OCI-LY3 (cell line): ENCODE measurements around the gene ATXN7.

Experiments
- H2AFZ ChIP-seq: fragments of 200-600, 300-600 bp; shearing (Covaris generic); 2 replicates; pipeline ENCODE4 v1.6.0; 2014; ENCODE audit warnings: antibody characterized with exemption, low read depth, low read length
- H3K27ac ChIP-seq: fragments of 200-600, 300-600 bp; sonication (generic); 2 replicates; pipeline ENCODE4 v1.5.1; 2014; ENCODE audit warnings: mild to moderate bottlenecking, low read length, moderate library complexity, mixed read lengths
- H3K27me3 ChIP-seq: fragments of 200-600, 300-600 bp; sonication (generic); 2 replicates; pipeline ENCODE4 v1.6.1; 2014; ENCODE audit warnings: low read depth, low read length, mixed read lengths
- H3K36me3 ChIP-seq: fragments of 200-600, 300-600 bp; sonication (generic); replicated peaks from 2 replicates; pipeline ENCODE3; 2014; ENCODE audit warnings: low read depth, low read length, mixed read lengths
- H3K4me1 ChIP-seq: fragments of 300-600, 200-600 bp; sonication (generic); 2 replicates; pipeline ENCODE4 v1.6.1; 2014; ENCODE audit warnings: low read length, mixed read lengths
- H3K4me2 ChIP-seq: fragments of 200-600, 300-600 bp; sonication (generic); 2 replicates; pipeline ENCODE4 v1.6.1; 2014; ENCODE audit warnings: low read length, mixed read lengths
- H3K4me3 ChIP-seq: fragments of 300-600, 200-600 bp; sonication (generic); 2 replicates; pipeline ENCODE4 v1.5.1; 2014; ENCODE audit warnings: antibody characterized with exemption, mild to moderate bottlenecking, low read length, moderate library complexity
- H3K79me2 ChIP-seq: fragments of 300-600, 200-600 bp; shearing (Covaris generic); 2 replicates; pipeline ENCODE4 v1.6.1; 2014; ENCODE audit warnings: mild to moderate bottlenecking, low read length, mixed read lengths
- H3K9ac ChIP-seq: fragments of 300-600, 200-600 bp; shearing (Covaris generic); 2 replicates; pipeline ENCODE4 v1.6.0; 2014; ENCODE audit warnings: mild to moderate bottlenecking, low read length, moderate library complexity
- H3K9me3 ChIP-seq: fragments of 200-600, 300-600 bp; shearing (Covaris generic); 2 replicates; pipeline ENCODE4 v1.6.1; 2014; ENCODE audit warnings: low read length, mixed read lengths; ENCODE audit not compliant: insufficient read depth
- H4K20me1 ChIP-seq: fragments of 200-600, 300-600 bp; sonication (generic); 2 replicates; pipeline ENCODE4 v1.6.1; 2016; ENCODE audit warnings: low read length, mixed read lengths; ENCODE audit not compliant: insufficient read depth
- EZH2phosphoT487 ChIP-seq: fragments of 200-600 bp; shearing (Covaris generic); IDR thresholded peaks from 2 replicates; pipeline ENCODE4 v1.6.1; 2018; ENCODE audit warnings: antibody characterized with exemption, mixed run types, low read depth
- TF ChIP-seq, protein P1 (sequence below): fragments of 200-600, 300-600 bp; sonication (generic); IDR thresholded peaks from 2 replicates; pipeline ENCODE4 v1.5.1; 2014; ENCODE audit warnings: antibody characterized with exemption, low read length, low read depth

Gene ATXN7

DNA sequence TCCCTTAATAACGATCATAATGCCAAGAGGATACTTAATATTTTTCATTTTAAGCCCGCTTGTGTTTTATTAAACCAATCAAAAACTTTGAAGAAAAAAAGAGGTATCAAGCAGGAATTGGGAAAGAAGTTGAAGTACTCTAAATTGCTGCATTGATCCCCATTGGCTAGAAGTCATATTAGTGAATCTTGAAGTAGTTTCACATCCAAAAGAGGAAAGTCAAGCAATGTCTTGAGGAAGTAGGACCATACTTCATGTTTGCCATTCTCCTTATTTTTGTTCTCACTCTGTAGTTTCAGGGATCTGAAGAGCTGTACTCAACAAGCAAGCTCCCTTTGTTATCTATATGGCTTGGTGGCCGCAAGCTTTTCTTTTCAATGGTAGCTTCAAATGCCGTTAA, 46.3 kb downstream of the ATXN7 start:
- Histone ChIP-seq H3K4me2 (no peak overlapping the region), H3K4me1 (peaks cover 25% of the 10 kb centered on the region), H4K20me1 (peaks cover 19% of the 10 kb centered on the region; the same call in 1 of the 2 replicates), H3K4me3 (no peak overlapping the region), H2AFZ (no peak overlapping the region), H3K79me2 (peaks cover 15% of the 10 kb centered on the region), H3K9me3 (no peaks in the 10 kb centered on the region), H3K27me3 (no peaks in the 10 kb centered on the region), H3K36me3 (peaks cover 20% of the 10 kb centered on the region), H3K9ac (no peak overlapping the region), H3K27ac (no peak overlapping the region)
- TF ChIP-seq, protein P1, sequence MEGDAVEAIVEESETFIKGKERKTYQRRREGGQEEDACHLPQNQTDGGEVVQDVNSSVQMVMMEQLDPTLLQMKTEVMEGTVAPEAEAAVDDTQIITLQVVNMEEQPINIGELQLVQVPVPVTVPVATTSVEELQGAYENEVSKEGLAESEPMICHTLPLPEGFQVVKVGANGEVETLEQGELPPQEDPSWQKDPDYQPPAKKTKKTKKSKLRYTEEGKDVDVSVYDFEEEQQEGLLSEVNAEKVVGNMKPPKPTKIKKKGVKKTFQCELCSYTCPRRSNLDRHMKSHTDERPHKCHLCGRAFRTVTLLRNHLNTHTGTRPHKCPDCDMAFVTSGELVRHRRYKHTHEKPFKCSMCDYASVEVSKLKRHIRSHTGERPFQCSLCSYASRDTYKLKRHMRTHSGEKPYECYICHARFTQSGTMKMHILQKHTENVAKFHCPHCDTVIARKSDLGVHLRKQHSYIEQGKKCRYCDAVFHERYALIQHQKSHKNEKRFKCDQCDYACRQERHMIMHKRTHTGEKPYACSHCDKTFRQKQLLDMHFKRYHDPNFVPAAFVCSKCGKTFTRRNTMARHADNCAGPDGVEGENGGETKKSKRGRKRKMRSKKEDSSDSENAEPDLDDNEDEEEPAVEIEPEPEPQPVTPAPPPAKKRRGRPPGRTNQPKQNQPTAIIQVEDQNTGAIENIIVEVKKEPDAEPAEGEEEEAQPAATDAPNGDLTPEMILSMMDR, result no peak
- no peak for TF ChIP-seq EZH2phosphoT487

DNA sequence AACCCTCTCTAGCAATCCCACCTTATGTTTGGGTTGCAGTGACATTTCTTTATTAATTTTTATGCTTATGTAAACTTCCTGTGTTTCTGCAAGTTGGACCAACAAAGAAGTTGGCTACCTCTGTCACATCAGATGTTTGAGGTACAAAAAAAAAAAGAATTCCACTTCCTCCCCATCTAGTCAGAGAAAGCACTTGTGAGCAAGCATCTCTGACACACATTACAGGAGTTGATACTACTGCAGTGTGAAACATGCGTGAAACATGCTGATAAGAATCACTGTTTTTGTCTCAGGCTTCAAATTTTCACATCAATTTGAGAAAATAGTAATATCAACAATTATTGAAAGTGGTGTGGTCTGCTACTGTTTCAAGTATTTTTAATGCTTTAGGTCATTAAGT, 47.2 kb downstream of the ATXN7 start:
- Histone ChIP-seq H3K9ac (peak overlapping the region; percentile 69; the same call in 1 of the 2 replicates), H3K27me3 (no peaks in the 10 kb centered on the region), H3K4me2 (peak overlapping the region; percentile 80), H2AFZ (no peak overlapping the region), H3K4me1 (peaks cover 25% of the 10 kb centered on the region), H3K9me3 (no peaks in the 10 kb centered on the region), H3K36me3 (peaks cover 28% of the 10 kb centered on the region), H3K27ac (no peak overlapping the region), H3K4me3 (peak overlapping the region; percentile 80), H4K20me1 (peaks cover 19% of the 10 kb centered on the region; the same call in 1 of the 2 replicates), H3K79me2 (peaks cover 14% of the 10 kb centered on the region)
- TF ChIP-seq, protein P1, result no peak
- TF ChIP-seq EZH2phosphoT487, result no peak

DNA sequence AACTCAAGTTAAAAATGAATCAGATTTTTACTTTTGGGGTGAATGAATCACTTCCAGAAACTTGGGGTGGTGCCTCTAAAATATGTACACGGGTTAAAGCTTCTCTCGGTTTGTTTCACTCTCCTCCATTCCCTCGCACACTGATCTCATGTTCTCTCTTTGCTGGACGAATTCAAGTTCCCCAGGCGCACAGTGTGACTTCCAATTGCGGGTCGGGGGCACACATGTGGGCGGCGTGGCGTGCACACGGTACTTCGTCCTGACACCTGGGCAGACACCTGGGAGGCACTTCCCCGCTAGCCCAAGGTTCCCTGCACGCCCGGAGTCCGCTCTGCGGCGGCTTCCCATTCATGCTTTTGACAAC, 47.8 kb downstream of the ATXN7 start:
- no peaks in the 10 kb centered on the region for H3K9me3 ChIP-seq
- no peak for TF ChIP-seq EZH2phosphoT487
- TF ChIP-seq, protein P1, result no peak
- H3K4me2 ChIP-seq, result peak overlapping the region; percentile 80
- peak overlapping the region; percentile 80 for H3K4me3 ChIP-seq
- peaks cover 14% of the 10 kb centered on the region for H3K79me2 ChIP-seq
- H2AFZ ChIP-seq, result no peak overlapping the region
- peaks cover 25% of the 10 kb centered on the region for H3K4me1 ChIP-seq
- no peaks in the 10 kb centered on the region for H3K27me3 ChIP-seq
- peaks cover 28% of the 10 kb centered on the region for H3K36me3 ChIP-seq
- peak overlapping the region; percentile 69 for H3K9ac ChIP-seq
- H3K27ac ChIP-seq, result peak overlapping the region; percentile 57
- peaks cover 19% of the 10 kb centered on the region; the same call in 1 of the 2 replicates for H4K20me1 ChIP-seq

DNA sequence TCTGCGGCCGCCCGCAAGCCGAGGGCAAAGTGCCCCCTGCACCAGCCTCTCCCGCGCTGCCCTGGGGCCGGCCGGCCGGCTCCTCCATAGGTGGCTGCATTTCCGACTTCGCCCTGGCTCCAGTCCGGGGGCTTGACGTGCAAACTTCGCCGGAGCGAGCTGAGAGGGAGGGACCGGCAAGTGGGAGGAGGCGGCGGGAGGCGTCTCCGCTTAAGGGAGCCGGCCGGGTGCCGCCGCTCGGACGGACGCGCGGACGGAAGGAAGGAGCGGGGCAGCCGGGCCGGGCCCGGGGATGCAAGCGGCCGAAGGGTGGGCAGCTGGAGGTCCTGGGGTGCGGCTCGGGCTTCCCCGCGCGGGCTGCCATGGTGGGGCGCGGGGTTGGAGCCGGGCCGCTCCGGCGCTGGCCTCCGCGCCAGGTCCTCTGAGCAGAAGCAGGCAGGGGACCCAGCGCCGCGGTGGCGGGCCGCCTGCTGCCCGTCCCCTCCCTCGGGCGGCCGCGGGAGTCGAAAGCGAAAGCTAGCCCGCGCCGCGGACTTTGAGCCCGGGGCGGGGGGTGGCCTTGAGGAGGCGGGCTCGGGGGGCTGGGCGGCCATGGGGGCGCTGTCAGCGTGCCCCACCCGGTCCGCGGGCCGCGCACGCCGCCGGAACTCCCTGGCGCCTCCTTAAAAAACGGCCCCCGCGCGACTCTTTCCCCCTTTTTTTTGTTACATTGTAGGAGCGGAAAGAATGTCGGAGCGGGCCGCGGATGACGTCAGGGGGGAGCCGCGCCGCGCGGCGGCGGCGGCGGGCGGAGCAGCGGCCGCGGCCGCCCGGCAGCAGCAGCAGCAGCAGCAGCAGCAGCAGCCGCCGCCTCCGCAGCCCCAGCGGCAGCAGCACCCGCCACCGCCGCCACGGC, 48.5 kb downstream of the ATXN7 start, which contains the start of gene SCAANT1:
SCAANT1 (minus strand) TSS at position 511 of the 895 bp plus-strand sequence.
- peaks cover 30% of the 10 kb centered on the region for H3K36me3 ChIP-seq

More for the DNA sequence above, 48.5 kb downstream of the ATXN7 start, which contains the start of gene SCAANT1:
- H3K27ac ChIP-seq, result peak within 1 kb of the TSS; percentile 57
- H2AFZ ChIP-seq, result no peak within 1 kb of the TSS
- H4K20me1 ChIP-seq, result peaks cover 19% of the 10 kb centered on the region; the same call in 1 of the 2 replicates
- peak within 1 kb of the TSS; percentile 69 for H3K9ac ChIP-seq
- TF ChIP-seq, protein P1, result no peak
- TF ChIP-seq EZH2phosphoT487, result no peak
- peaks cover 11% of the 10 kb centered on the region for H3K79me2 ChIP-seq
- no peaks in the 10 kb centered on the region for H3K27me3 ChIP-seq
- peak within 1 kb of the TSS; percentile 80 for H3K4me3 ChIP-seq
- no peaks in the 10 kb centered on the region for H3K9me3 ChIP-seq
- peak within 1 kb of the TSS; percentile 97 for H3K4me2 ChIP-seq
- H3K4me1 ChIP-seq, result peaks cover 25% of the 10 kb centered on the region
